ENCODE data around the gene VIM.

DNA sequence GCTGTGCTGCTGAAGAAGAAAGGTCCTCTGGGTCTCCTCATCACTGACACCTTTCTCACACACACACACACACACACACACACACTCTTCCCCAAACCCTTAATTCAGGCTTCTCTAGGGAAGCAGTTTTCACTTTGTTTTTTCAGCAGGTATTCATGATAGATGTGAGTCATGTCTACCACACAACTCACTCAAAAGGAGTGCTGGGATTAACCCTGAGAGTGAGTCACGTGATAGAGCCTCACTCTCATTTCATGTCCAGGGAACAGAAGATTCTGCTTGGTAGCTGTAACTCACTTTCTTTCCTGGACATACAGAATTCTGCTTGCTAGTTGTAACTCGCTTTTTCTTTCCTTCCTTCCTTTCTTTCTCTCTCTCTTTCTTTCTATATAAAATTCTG lies 45.4 kb downstream of the VIM start:
- TF ChIP-seq TAF1 (IDR thresholded peaks at IDR 0.05; ENCODE audit: borderline replicate concordance, insufficient read depth, low read length) (no peak), POLR2AphosphoS5 (IDR thresholded peaks at IDR 0.05; ENCODE audit: low read depth, low read length) (no peak), SIN3A (IDR thresholded peaks at IDR 0.05; ENCODE audit: borderline replicate concordance, insufficient read depth, low read length) (no peak)
- TF ChIP-seq, protein P1, sequence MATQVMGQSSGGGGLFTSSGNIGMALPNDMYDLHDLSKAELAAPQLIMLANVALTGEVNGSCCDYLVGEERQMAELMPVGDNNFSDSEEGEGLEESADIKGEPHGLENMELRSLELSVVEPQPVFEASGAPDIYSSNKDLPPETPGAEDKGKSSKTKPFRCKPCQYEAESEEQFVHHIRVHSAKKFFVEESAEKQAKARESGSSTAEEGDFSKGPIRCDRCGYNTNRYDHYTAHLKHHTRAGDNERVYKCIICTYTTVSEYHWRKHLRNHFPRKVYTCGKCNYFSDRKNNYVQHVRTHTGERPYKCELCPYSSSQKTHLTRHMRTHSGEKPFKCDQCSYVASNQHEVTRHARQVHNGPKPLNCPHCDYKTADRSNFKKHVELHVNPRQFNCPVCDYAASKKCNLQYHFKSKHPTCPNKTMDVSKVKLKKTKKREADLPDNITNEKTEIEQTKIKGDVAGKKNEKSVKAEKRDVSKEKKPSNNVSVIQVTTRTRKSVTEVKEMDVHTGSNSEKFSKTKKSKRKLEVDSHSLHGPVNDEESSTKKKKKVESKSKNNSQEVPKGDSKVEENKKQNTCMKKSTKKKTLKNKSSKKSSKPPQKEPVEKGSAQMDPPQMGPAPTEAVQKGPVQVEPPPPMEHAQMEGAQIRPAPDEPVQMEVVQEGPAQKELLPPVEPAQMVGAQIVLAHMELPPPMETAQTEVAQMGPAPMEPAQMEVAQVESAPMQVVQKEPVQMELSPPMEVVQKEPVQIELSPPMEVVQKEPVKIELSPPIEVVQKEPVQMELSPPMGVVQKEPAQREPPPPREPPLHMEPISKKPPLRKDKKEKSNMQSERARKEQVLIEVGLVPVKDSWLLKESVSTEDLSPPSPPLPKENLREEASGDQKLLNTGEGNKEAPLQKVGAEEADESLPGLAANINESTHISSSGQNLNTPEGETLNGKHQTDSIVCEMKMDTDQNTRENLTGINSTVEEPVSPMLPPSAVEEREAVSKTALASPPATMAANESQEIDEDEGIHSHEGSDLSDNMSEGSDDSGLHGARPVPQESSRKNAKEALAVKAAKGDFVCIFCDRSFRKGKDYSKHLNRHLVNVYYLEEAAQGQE (IDR thresholded peaks at IDR 0.05; ENCODE audit: insufficient read depth in 1 of 2, low read depth in 2 of 2, low read length in 2 of 2) = no peak

Data from PFSK-1 (cell line).